Measurements from ENCODE around the gene TNRC6C. TPM values are rescaled to one million over a fixed set of nuclear protein-coding genes. Genes with fewer than 3 reads are reported as not detected.
"Not testable (repeated sequence)": the region's sequence is repeated elsewhere in the genome, so short reads cannot be mapped to it uniquely, and the experiment has no call there.

TNRC6C gene
- total RNA-seq, 1 experiment from 2014 or later, result 3.2 TPM

GRCh38 chr17:78137392-78138203 lies 179.1 kb downstream of the TNRC6C start:
- no peak for DNase-seq (ENCODE audit: low read depth)

GRCh38 chr17:78138204-78139060 lies 179.9 kb downstream of the TNRC6C start:
- no peak for DNase-seq (ENCODE audit: low read depth)

- DNase-seq (ENCODE audit: low read depth), result not testable (repeated sequence)
Measured at GRCh38 chr17:78139861-78140168, 181.3 kb downstream of the TNRC6C start.

GRCh38 chr17:78140169-78141051 lies 181.9 kb downstream of the TNRC6C start:
- DNase-seq (ENCODE audit: low read depth), result peak; percentile 64

- DNase-seq (ENCODE audit: low read depth), result no peak
Measured at GRCh38 chr17:78141437-78142118, 183.1 kb downstream of the TNRC6C start.

GRCh38 chr17:78142119-78142861 lies 183.8 kb downstream of the TNRC6C start:
- DNase-seq (ENCODE audit: low read depth), result peak; percentile 94

GRCh38 chr17:78143214-78144146 lies 185.0 kb downstream of the TNRC6C start:
- no peak for DNase-seq (ENCODE audit: low read depth)

- DNase-seq (ENCODE audit: low read depth), result peak; percentile 87
Measured at GRCh38 chr17:78144147-78144719, 185.7 kb downstream of the TNRC6C start.

GRCh38 chr17:78144736-78145641 lies 186.5 kb downstream of the TNRC6C start:
- peak; percentile 29 for DNase-seq (ENCODE audit: low read depth)

- DNase-seq (ENCODE audit: low read depth), result no peak
Measured at GRCh38 chr17:78146471-78146869, 188.0 kb downstream of the TNRC6C start.

GRCh38 chr17:78146881-78147280 lies 188.4 kb downstream of the TNRC6C start:
- DNase-seq (ENCODE audit: low read depth), result no peak

GRCh38 chr17:78147315-78147998 lies 189.0 kb downstream of the TNRC6C start:
- DNase-seq (ENCODE audit: low read depth), result no peak

GRCh38 chr17:78148286-78149016 lies 189.9 kb downstream of the TNRC6C start:
- DNase-seq (ENCODE audit: low read depth), result no peak

GRCh38 chr17:78151514-78152008 lies 193.1 kb downstream of the TNRC6C start:
- no peak for DNase-seq (ENCODE audit: low read depth)

GRCh38 chr17:78154903-78155811 lies 196.7 kb downstream of the TNRC6C start:
- no peak for DNase-seq (ENCODE audit: low read depth)
